CD4-positive, alpha-beta T cell treated with Interleukin-15 for 4 hours (primary cell): ENCODE data around the gene WNT7A.

Experiments used
- DNase-seq: peaks from one replicate; pipeline ENCODE4 v3.0.0-alpha.2; 2020; ENCODE audit warnings: low spot score

WNT7A gene

DNA sequence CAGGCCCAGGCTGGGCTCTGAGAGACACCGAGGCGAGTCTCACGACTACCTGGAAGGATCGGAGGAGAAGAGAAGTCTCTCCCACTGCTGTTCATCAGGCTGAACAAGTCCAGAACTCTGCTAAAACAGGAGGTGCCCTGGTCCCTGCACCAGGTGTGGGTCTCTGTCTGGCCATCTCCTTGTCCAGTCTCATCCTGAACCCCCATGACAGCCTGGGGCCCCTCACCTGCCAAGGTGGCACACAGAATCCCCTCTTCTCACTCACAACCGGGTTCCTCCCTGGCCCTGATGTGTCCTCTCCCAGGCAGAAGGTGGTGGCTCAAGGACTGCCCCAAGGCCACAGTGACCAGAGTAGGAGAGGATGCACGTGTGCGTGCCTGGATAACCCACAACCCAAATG lies 34.1 kb downstream of the WNT7A start:
- DNase-seq: no peak

DNA sequence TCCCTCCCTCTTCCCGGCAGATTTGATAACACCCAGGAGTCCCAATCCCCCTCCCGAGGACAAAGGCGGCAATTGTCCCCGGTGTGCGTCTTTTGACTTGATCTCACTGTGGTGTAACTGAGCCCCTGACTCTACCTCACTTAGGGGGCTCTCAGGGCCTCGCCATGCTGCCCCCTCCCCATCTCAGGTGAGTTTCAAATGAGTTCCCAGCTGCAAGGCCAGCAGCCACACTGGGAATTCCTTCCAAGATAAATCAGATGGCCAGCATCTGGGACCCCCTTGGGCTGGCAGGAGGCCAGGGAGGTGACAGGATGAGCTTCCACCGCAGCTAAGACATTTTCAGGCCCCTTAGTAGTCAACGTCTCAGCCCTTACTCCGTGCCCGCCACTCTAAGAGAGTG lies 35.0 kb downstream of the WNT7A start:
- DNase-seq: no peak

DNA sequence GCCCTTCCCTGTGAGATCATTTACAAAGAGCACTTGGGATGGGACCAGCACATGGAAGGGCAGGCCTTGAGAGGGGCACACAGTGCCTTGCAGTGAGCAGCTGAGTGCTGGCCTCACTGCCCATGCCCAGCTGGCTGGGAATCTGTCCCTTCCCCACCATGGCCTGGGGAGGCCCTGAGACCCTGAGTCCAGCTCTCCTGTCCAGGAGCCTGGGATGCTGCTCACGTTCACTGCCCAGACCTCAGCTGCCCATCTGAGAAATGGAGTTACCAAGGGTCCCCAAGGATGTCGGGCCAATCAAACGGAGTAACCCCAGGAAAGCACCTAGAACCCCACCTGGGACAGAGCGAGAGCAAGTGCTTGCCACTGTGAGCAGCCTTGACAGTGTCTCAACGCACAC lies 35.6 kb downstream of the WNT7A start:
- no peak for DNase-seq

DNA sequence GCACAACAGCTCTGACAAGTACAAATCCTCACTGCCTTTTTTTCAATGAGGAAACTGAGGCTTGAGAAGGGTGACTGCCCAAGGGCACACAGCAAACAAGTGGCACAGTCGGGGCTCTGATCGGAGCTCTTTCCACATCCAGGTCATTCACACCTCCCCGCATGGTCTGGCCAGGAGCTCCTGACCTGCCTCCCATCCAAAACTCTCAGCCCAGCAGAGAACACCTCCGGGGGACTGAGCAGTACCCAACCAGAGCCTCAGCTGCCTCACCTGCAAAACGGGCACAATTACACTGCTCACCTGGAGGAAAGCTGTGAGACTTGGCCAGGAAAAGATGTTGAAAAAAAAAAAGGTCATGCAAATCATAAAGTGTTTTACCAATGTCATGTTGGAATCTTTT lies 36.5 kb downstream of the WNT7A start:
- no peak for DNase-seq

DNA sequence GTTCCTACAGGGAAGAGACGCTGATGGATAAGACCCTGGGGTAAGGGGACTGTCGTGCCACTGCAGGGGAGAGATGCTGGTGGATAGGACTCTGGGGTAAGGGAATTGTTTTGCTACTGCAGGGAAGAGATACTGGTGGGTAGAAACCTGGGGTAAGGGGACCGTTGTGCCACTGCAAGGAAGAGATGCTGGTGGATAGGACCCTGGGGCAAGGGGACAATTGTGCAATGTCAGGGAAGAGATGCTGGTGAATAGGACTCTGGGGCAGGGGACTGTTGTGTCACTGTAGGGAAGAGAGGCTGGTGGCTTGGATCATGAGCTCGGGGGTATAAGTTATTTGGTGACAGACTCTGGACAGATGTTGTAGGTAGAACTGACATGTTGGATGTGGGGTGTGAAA lies 37.6 kb downstream of the WNT7A start:
- no peak for DNase-seq

DNA sequence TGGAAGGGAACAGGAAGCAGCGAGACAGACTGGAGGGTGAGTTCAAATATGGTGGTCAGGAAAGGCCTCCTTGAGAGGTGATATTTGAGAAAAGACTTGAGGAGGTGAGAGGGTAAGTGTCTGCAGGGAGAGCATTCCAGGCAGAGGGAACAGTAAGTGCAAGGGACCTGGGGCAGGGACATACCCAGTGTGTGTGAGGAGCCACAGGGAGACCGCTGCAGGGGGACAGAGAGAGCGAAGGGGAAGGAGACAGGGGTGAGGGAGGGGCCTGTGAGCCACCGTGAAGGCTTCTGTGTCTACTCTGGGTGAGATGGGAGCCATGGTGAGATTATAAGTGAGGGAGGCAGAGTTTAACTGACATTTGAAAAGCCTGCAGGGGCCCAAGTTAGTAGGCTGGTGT lies 38.0 kb downstream of the WNT7A start:
- DNase-seq: no peak

DNA sequence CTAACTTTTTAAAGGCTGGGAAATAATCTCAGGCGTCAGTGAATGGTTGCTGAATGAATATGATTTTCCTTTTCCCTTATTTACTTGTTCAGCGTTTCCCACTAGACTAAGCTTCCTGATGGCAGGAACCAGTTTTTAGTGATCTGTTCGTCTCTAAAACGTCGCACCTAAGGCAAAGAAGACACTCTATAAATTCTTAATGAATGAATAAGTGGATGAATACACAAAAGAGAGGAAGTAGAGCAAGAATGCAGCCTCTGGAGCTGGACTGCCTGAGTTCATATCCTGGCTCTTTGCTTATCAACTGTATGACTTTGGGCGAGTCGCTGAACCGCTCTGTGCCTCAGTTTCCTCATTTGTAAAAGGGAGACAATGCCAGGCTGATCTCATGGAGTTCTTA lies 38.7 kb downstream of the WNT7A start:
- no peak for DNase-seq

DNA sequence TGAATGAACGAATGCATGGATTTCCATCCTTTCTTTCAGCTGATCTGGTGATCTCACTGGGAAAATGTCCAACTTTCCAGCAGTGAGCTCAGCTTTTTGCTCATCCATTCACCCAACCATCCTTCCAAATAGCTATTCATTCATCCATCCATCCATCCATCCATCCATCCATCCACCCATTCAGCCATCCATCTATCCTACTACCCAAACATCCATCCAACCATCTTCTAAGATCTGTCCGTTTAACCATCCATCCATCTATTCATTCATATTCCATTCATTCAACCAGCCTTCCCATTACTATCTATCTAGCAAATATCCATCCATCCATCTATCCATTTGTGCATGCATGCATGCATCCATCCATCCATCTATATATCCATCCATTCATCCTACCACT lies 39.4 kb downstream of the WNT7A start:
- no peak for DNase-seq

DNA sequence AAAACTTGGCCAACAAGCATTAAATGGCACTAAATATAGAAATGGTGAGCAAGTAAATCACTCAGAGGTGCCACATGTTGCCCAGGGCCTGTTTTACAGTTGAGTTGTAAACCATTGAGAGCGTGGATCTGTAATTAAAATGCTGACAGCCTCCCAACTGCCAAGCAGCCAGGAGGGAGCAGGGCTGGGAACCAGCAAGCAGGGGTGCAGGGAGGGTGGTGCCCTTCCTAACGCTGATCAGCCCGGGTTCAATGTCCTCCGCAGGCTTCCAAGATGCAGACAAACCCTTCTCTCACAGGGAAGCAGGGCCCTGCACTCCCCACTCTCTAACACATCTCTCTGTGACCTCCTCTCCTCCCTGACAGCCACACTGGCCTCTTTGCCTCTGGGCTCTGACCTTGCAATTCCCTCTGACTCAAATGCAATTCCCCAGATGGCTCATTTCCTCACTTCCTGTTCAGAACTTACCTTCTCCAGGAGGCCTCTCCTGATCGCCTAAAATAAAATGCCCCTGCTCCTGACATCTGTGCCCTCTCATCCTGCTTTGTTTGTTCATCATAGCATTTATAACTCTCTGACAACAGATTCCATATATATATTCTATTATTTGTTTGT lies 40.0 kb downstream of the WNT7A start:
- no peak for DNase-seq

DNA sequence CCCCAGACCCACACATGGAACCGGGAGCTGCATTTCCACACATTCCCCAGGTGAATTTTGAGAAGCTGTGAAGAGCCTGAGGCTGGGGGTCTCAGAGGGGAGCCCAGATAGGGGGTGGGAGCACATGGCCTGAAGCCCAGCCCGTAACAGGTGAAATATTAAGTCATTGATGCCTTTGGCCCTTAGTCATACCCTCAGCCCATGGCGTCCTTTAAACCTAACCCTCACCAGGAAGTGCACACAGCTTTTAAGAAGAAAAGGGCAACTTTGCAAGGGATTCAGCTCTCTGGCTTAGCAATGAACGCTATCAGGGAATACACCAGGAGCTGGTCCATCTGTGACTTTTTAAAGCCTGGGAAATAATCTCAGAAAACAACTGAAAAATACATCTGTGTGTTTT lies 40.6 kb downstream of the WNT7A start:
- no peak for DNase-seq

DNA sequence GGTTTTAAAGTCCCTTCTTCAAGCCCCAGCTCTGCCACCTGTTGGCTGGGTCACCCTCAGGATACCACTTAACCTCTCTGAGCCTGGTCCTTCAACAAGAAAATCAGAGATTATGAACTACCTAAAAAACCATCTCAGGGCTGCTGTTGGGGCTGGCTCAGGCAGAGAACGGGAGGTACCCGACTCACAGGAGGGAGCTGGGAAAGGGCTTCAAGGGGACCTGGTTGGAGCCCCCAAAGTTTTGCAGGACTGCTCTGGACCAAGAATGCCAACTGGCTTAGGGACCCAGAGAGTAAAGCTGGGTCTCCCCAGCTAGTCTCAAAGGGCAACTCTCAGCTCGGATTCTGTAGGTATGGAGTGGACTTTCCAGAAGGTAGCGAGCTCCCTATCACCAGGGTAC lies 41.5 kb downstream of the WNT7A start:
- no peak for DNase-seq

DNA sequence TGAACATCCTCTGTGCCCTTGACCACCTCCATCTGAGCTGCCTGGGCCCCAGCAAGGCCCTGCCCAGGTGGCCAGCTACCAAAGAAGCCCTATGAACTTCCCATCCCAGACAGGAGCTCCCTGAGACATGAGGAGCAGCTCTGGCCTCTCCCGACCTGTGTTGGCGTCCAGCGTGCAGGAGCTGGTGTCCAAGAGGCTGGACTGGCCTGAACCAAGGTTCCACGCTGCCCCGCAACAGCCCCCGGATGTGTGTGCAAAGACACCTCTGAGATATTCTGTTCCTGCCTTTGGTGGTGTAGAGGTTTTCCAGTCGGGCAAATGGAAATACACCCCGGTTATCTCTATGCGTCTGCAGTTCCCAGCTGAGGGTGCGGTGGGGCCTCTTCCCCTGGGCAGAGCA lies 42.1 kb downstream of the WNT7A start:
- DNase-seq: no peak

DNA sequence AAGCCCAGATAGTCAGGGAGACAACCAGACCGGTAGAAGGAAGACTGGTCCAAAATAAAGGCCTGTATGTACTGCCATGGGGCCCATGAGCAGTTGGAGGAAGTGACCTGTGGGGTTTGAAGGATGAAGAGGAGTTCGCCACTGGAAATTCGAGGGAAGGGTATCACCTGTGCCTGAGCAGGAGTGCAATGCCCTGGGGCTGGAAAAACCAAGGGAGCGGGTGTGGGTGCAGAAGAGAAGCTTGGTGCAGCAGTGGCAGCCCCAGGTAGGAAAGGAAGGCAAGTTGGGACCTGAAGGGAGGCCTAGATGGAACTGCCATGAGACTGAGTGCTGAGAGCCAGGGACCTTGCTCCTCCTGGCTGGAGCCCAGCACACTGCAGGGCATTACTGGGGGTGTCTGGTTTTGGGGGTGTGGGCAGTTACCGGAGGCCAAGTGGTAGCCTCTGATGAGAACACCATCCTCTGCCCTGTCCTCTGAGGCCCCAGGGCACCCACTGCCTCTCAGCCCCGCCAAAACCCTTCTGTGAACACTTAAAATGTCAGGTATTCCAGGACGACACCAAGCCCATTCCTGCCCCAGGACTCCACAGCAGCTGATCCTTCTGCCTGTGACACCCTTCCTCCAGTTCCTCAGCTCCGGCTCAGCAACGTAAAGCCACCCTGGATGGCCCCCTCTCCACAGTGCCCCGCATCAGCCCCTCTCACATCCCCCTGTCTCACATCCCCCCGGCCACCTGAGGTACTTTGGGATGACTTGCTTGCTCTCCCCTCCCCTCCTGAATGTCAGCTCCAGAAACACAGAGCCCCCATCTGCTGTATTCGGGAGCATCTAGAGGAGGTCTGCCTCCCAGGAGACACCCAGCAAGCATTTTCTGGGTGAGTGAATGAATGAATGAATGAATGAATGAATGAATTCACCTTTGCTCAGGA lies 42.9 kb downstream of the WNT7A start:
- no peak for DNase-seq

DNA sequence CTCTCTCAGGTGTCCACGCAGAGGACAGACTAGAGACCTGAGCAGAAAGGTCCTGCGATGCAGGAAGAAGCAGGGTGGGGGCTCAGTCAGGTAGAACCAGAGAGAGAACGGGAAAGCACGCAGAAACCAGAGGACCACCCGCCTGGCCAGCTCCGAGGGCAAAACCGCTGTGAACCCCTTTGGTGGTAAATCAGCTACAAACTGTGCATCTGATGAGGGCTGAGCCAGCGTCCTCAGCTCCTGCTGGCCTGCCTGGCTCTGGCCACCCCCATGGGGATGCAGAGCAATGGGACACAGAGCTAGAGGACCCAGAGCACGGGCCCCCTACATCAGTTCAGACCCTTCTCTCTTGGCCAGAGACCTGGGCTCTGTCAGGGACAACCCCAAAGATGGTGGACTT lies 44.6 kb downstream of the WNT7A start:
- no peak for DNase-seq

DNA sequence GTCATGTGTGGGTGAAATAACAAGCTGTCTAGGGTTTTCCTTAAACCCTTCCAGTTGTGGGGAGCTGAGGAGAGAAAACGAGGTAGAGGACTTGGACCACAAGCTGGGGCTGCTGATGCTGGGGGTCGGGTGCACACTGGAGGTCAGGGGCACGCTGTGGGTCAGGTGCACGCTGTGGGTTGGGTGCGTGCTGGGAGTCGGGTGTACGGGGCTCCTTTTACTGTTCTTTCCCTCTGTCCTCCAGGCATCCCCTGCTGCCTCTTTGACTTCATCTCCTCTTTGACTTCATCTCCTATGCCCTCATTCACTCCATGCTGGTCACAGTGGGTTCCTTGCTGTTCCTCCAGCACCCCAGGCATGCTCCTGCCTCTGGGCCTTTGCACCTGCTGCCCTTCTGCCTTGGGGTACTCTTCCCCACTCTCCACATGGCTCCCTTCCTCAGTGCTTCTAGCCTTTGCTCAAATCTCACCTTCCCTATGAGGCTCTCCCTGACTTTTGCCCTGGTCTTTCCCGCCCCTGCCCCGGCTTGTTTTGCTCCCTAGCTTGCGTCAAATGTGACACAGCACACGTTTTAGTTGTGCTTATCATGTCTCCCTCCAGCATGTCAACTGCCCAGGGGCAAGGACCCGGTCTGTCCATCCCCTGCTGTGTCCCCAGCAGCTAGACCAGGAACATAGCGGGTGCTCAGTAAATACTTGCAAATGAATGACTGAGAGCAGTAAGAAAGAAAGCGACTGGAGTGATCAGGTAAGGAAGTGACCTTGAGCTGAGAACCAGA lies 45.4 kb downstream of the WNT7A start:
- no peak for DNase-seq

DNA sequence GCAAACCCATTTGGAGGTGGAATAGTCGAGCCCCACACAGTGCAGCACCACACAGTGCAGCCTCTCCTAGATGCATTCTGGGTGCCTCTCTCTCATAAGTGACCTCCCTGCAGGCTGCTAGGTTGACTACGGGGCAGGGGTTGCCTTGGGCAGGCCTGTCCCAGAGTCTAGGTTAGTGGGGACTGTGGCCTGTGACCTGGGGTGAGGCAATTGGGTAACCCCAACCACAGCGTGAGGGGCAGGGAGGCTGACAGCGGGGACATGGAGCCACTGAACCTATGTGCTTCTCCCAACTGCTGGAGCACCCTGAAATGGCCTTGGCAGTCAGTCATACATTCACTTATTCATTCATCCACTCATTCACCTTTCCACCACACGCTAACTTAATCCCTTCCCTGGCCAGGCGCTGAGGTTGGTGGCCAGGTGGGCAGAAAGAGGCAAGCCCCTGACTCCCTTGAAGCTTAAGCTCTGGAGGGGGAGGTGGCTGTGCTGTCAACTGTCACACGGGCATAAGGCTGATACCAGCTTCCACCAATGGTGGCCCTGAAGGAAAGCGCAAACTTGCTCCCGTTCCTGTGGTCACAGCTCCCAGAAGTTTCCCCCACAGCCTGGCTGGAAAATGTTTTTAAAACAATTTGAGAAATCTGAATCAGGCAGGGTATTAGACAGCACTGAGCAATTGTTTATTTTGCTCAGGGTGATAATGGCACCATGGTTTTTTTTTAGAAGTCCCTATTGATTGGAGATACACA lies 46.2 kb downstream of the WNT7A start:
- DNase-seq: no peak

DNA sequence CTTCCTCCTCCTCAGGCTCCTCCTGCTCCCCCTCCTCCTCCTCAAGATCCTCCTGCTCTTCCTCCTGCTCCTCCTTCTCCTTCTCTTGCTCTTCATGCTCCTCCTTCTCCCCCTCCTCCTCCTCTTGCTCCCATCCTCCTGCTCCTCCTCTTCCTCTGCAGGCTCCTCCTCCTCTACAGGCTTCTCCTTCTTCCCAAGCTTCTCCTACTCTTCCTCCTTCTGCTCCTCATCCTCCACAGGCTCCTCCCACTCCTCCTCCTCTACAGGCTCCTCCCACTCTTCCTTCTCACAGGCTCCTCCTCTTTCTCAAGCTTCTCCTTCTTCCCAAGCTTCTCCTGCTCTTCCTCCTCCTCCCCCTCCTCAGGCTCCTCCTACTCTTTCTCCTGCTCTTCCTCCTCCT lies 47.7 kb downstream of the WNT7A start:
- DNase-seq: no peak

DNA sequence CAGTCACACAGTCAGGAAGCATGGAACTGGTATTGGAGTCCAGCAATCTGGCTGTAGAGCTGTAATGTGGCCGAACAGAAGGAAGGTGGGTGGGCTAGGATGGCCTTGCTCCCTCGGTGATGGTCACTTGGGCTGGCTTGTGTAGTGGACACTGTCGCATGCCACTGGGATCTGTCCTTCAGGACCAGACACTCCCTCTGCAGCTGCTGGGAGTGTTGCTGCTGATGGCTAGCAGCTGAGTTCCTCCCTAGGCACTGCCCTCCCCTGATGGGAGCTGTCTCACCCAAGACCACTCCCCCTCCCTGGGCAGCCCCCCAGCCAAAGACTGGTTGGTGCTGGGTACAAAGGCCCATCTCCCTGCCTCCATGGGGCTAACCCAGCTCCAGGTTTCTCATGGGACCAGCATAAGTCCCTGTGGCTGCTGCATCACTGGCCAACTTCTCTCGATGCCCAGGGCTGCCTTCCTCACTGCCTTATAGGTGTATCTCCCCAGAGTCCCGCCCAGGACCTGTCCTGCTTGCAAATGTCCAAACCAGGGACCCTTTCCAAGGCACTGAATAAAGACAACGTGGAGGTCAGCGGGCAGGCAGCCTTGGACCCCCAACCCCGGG lies 48.4 kb downstream of the WNT7A start:
- no peak for DNase-seq

DNA sequence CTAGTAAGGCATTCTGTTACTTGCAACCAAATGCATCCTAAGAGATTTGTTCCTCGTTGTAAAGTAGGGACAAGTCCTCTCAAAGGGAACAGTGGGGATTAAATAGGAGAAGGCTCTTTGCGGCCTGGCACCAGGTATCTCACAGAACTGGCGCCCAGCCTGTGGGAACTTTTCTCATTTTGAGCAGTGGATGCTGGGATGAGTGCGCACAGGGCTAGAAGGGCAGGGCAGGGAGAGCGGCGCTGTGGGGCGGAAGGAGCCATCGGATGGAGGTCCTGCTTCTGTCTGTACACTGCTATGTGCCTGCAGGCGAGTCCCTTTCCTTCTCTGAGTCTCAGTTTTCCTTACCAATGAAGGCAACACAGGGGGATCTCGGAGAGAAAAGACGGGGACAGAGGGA lies 50.6 kb downstream of the WNT7A start:
- DNase-seq: no peak

DNA sequence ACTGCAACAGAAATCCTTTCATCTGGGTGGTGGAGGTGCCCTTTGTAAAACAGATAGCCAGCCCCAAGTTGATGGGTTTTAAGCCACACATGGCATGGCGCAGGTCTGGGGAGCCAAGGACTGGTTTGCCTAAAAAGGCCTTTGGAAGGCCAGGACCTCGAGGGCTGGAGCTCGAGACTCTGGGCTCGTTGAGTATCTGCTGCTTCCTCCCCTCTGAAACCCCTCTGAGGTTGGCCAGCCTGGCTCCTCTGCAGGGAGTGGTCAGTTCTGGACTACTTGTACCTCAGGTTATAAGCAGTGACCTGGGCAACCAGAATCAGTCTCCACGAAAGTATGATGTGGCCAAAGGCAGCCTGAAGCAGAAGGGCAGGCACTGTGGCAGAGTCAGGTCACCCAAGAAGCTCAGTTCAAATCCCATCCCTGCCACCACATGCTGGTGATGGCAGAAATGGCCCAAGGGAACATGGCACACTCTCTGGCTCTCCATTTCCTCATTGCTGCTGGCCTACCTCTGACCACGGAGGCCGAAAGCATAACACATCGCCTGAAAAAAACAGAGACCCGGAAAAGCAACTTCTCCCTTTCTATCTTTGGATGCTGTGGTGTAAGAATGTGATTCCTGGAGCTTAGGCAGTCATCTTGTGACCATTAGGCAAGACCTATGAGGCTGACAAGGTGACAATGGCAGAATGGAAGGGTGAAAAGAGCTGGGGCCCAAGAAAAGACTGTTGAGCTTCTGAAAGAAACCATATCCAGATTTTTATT lies 51.2 kb downstream of the WNT7A start:
- DNase-seq: no peak

DNA sequence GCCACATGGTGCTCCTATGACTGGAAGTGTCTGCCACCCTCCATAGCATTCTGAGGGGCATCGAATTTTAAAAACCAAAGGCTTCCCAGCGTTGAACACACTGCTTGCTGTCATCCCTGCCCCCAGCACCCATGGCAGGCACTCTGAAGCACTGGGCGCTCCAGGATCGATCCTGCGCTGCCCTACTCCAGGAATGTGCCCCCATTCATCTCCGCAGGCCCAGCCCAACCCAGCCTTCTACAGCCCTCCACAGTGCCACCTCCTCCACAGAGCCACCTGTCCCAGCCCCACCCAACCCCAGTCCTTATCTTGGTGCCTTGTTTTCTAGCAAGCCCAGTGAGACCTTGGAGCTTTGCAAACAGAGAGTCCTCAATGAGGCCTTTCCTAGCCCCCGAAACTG lies 52.2 kb downstream of the WNT7A start:
- no peak for DNase-seq
